ENCODE data around the gene PTPRT. TPM values are rescaled to one million over a fixed set of nuclear protein-coding genes. Genes with fewer than 3 reads are reported as not detected.

Gene PTPRT
- total RNA-seq, 1 donor from 2014 or later = not detected

GRCh38 chr20:42553374-42553773 lies 636.3 kb downstream of the PTPRT start:
- no peak overlapping the region for H3K4me3 Mint-ChIP-seq (ENCODE audit: unreplicated experiment)
- no peaks in the 10 kb centered on the region for H3K36me3 Mint-ChIP-seq (ENCODE audit: low read depth)
- H3K27ac Mint-ChIP-seq (ENCODE audit: unreplicated experiment) = no peak overlapping the region
- H3K27me3 Mint-ChIP-seq (ENCODE audit: low read depth) = peaks cover 2% of the 10 kb centered on the region
- no peaks in the 10 kb centered on the region for H3K4me1 Mint-ChIP-seq (ENCODE audit: low read depth)
- peaks cover 4% of the 10 kb centered on the region for H3K9me3 Mint-ChIP-seq (ENCODE audit: low read depth)
- no peak for DNase-seq (ENCODE audit: low spot score)
- TF ChIP-seq, protein P1, sequence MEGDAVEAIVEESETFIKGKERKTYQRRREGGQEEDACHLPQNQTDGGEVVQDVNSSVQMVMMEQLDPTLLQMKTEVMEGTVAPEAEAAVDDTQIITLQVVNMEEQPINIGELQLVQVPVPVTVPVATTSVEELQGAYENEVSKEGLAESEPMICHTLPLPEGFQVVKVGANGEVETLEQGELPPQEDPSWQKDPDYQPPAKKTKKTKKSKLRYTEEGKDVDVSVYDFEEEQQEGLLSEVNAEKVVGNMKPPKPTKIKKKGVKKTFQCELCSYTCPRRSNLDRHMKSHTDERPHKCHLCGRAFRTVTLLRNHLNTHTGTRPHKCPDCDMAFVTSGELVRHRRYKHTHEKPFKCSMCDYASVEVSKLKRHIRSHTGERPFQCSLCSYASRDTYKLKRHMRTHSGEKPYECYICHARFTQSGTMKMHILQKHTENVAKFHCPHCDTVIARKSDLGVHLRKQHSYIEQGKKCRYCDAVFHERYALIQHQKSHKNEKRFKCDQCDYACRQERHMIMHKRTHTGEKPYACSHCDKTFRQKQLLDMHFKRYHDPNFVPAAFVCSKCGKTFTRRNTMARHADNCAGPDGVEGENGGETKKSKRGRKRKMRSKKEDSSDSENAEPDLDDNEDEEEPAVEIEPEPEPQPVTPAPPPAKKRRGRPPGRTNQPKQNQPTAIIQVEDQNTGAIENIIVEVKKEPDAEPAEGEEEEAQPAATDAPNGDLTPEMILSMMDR (IDR thresholded peaks at IDR 0.05) = no peak

- no peaks in the 10 kb centered on the region for H3K36me3 Mint-ChIP-seq (ENCODE audit: low read depth)
- TF ChIP-seq, protein P1 (IDR thresholded peaks at IDR 0.05) = no peak
- H3K9me3 Mint-ChIP-seq (ENCODE audit: low read depth) = no peaks in the 10 kb centered on the region
- no peak for DNase-seq (ENCODE audit: low spot score)
- peaks cover 2% of the 10 kb centered on the region for H3K27me3 Mint-ChIP-seq (ENCODE audit: low read depth)
- no peaks in the 10 kb centered on the region for H3K4me1 Mint-ChIP-seq (ENCODE audit: low read depth)
- H3K27ac Mint-ChIP-seq (ENCODE audit: unreplicated experiment) = no peak overlapping the region
- H3K4me3 Mint-ChIP-seq (ENCODE audit: unreplicated experiment) = no peak overlapping the region
Measured at GRCh38 chr20:42549496-42549895, 640.2 kb downstream of the PTPRT start.

- H3K4me1 Mint-ChIP-seq (ENCODE audit: low read depth) = no peaks in the 10 kb centered on the region
- peaks cover 3% of the 10 kb centered on the region for H3K9me3 Mint-ChIP-seq (ENCODE audit: low read depth)
- H3K27me3 Mint-ChIP-seq (ENCODE audit: low read depth) = peaks cover 2% of the 10 kb centered on the region
- no peak for DNase-seq (ENCODE audit: low spot score)
- TF ChIP-seq, protein P1 (IDR thresholded peaks at IDR 0.05) = no peak
- no peak overlapping the region for H3K4me3 Mint-ChIP-seq (ENCODE audit: unreplicated experiment)
- no peaks in the 10 kb centered on the region for H3K36me3 Mint-ChIP-seq (ENCODE audit: low read depth)
- no peak overlapping the region for H3K27ac Mint-ChIP-seq (ENCODE audit: unreplicated experiment)
Measured at GRCh38 chr20:42544926-42545325, 644.8 kb downstream of the PTPRT start.

DNA sequence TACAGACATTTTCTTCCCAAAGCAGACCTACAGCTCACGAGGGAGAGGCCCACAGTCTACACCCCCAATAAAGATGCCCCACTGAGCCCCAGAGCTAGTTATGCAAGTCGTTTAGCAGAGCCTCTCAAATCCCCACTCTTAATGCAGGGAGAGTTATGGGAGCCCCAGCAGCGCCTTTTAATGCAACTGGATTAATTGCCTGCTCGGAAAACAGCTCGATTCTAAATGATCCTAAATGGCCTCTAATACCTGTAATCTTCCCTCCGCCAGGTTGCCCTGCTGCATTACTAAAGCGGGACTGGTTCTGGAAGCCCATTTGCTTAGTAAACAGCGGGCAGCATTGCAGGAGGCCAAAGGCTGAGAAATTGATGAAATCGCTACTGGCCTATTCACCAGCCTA lies 656.9 kb downstream of the PTPRT start:
- Mint-ChIP-seq H3K9me3 (ENCODE audit: low read depth) (no peaks in the 10 kb centered on the region), H3K36me3 (ENCODE audit: low read depth) (no peaks in the 10 kb centered on the region), H3K27ac (ENCODE audit: unreplicated experiment) (no peak overlapping the region), H3K4me3 (ENCODE audit: unreplicated experiment) (no peak overlapping the region), H3K27me3 (ENCODE audit: low read depth) (no peaks in the 10 kb centered on the region), H3K4me1 (ENCODE audit: low read depth) (no peaks in the 10 kb centered on the region)
- no peak for DNase-seq (ENCODE audit: low spot score)
- TF ChIP-seq, protein P1 (IDR thresholded peaks at IDR 0.05) = no peak

DNA sequence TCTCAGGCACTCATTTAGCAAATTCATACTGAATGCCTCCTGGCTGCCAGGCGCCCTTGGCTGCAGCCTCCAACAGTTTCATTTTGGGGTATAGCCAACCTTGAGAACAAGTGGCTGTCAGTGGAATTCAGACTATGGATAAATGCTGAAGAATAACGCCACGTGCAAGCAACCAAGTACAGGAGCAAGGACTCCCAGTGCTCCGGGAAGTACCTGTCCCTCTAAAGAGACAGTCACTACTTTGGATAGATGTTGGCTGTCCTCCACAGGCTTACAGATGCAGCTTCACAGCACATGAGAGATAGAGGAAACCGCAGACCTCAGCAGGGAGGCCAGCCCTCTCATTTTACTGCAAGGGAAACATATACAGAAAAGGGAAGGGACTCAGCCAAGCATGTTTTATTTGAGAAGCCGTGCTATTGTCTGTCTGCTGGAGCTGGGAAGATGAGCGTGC lies 658.2 kb downstream of the PTPRT start:
- Mint-ChIP-seq H3K4me1 (ENCODE audit: low read depth) (no peaks in the 10 kb centered on the region), H3K27me3 (ENCODE audit: low read depth) (no peaks in the 10 kb centered on the region), H3K27ac (ENCODE audit: unreplicated experiment) (no peak overlapping the region), H3K4me3 (ENCODE audit: unreplicated experiment) (no peak overlapping the region), H3K36me3 (ENCODE audit: low read depth) (no peaks in the 10 kb centered on the region), H3K9me3 (ENCODE audit: low read depth) (peaks cover under 1% of the 10 kb centered on the region)
- DNase-seq (ENCODE audit: low spot score) = no peak
- TF ChIP-seq, protein P1 (IDR thresholded peaks at IDR 0.05) = no peak

Measured in chondrocyte (in vitro differentiated cells).